ENCODE results near the gene MIEF1. TPM values are rescaled to one million over a fixed set of nuclear protein-coding genes. Genes with fewer than 3 reads are reported as not detected.

MIEF1 gene
- total RNA-seq, 2 experiments from 2014 or later: 48.2 to 51.1 TPM

DNA sequence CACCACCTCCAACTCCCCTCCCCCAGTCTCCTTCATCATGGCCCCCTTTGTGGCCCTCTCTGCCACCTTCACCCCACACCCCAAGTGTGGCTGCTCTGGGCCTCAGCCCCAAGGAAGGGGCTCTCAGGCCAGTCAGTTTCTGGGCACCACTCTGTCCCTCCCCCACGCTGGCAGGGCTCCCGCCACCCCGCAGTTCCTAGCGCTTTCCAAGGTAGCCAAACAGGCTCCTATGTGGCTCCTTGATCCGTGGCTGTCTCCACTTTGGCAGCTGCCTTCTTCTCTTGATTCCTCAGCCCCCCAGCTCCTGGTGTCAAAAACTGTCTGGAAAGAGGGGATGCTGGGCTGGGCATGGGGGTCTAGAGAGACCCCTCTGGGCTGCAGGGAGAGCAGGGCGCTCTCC lies 58.0 kb downstream of the MIEF1 start:
- H3K27me3 Mint-ChIP-seq: peaks cover 26% of the 10 kb centered on the region
- intact Hi-C loops (cut with micrococcal nuclease): no loop called here
- ATAC-seq (no peak), DNase-seq (no peak)
- H3K9me3 Mint-ChIP-seq: no peaks in the 10 kb centered on the region
- no peak overlapping the region for H3K27ac Mint-ChIP-seq
- TF ChIP-seq, protein P1, sequence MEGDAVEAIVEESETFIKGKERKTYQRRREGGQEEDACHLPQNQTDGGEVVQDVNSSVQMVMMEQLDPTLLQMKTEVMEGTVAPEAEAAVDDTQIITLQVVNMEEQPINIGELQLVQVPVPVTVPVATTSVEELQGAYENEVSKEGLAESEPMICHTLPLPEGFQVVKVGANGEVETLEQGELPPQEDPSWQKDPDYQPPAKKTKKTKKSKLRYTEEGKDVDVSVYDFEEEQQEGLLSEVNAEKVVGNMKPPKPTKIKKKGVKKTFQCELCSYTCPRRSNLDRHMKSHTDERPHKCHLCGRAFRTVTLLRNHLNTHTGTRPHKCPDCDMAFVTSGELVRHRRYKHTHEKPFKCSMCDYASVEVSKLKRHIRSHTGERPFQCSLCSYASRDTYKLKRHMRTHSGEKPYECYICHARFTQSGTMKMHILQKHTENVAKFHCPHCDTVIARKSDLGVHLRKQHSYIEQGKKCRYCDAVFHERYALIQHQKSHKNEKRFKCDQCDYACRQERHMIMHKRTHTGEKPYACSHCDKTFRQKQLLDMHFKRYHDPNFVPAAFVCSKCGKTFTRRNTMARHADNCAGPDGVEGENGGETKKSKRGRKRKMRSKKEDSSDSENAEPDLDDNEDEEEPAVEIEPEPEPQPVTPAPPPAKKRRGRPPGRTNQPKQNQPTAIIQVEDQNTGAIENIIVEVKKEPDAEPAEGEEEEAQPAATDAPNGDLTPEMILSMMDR (IDR thresholded peaks at IDR 0.05): peak; percentile 31
- CTCF ChIA-PET: interaction anchor here (1.0 to 1.4 kb wide), 4 partner anchors 10 to 53 kb away, joined by 3 to 5 read pairs (median 4); partner anchors contain the start of gene CACNA1I
- POLR2A ChIA-PET: no interaction called here
- H3K4me1 Mint-ChIP-seq (ENCODE audit: low read depth): peaks cover 2% of the 10 kb centered on the region
- no peaks in the 10 kb centered on the region for H3K36me3 Mint-ChIP-seq (ENCODE audit: low read depth)
- H3K4me3 Mint-ChIP-seq: no peak overlapping the region

DNA sequence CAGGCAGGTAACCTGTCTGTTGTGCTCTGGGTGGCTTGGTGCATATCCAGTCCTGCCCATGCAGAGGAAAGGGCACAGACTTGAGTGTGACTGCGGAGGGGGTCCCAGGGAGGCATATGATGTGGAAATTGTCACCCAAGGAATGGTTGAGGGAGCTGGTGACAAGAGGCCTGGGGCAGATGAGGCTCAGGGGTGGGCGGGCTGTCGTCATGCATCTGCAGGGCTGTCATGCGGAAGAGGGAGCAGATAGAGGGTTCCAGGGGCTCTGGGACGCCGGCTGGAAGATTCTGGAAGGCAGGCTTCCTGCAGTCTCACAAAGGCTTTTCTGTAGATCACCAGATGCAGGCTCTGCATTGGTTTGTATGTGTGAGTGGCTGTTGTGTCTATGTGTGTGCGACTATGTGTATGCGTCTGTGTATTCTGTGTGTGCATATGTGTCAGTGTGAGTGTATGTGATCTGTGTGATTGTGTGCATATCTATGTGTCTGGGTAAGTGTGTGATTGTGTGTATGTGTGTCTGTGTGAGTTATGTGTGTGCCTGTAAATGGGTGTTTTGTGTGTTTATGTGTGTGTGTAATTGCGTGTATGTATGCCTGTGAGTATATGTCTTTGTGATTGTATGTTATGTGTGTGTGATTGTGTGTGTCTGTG lies 60.9 kb downstream of the MIEF1 start:
- Mint-ChIP-seq H3K36me3 (ENCODE audit: low read depth) (no peaks in the 10 kb centered on the region), H3K9me3 (peaks cover 8% of the 10 kb centered on the region), H3K27ac (no peak overlapping the region), H3K4me3 (no peak overlapping the region), H3K4me1 (ENCODE audit: low read depth) (peaks cover 13% of the 10 kb centered on the region), H3K27me3 (peaks cover 11% of the 10 kb centered on the region)
- POLR2A ChIA-PET: interaction anchor here (0.8 kb wide), 1 partner anchor 9 kb away, joined by 3 read pairs; no protein-coding TSS in a partner anchor
- CTCF ChIA-PET: interaction anchor here (0.9 to 1.2 kb wide), 3 partner anchors 28 to 461 kb away, joined by 3 to 4 read pairs (median 4); no protein-coding TSS in a partner anchor
- TF ChIP-seq, protein P1 (IDR thresholded peaks at IDR 0.05): no peak
- no peak for DNase-seq
- intact Hi-C loops (cut with micrococcal nuclease): no loop called here
- ATAC-seq: no peak

DNA sequence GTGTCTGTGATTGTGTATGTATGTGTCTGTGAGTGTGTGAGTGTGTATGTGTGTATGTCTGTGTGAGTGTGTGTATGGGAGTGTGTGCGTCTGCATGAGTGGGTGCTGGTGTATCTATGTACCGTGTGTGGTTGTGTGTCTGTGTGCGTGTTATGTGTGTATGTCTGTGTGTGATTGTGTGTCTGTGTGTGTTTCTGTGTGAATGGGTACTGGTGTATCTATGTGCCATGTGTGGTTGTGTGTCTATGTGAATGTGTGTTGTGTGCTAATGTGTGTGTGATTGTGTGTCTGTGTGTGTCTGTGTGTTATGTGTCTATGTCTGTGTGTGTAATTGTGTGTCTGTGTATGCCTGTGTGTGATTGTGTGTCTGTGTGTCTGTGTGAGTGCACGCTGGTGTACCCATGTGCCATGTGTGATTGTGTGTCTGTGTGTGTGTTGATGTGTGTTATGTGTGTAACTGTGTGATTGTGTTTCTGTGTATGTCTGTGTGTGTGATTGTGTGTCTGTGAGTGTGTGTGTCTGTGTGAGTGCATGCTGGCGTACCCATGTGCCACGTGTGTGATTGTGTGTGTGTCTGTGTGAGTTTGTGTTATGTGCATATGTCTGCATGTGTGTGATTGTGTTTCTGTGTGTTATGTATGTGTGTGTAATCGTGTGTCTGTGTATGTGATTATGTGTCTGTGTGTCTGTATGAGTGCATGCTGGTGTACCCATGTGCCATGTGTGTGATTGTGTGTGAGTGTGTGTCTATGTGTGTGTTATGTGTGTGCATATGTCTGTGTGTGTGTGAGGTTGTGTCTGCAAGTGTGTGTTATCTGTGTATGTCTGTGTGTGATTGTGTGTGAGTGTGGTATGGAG lies 61.7 kb downstream of the MIEF1 start:
- TF ChIP-seq, protein P1 (IDR thresholded peaks at IDR 0.05): no peak
- Mint-ChIP-seq H3K4me1 (ENCODE audit: low read depth) (peaks cover 13% of the 10 kb centered on the region), H3K4me3 (no peak overlapping the region), H3K27ac (no peak overlapping the region), H3K27me3 (peaks cover 6% of the 10 kb centered on the region), H3K36me3 (ENCODE audit: low read depth) (no peaks in the 10 kb centered on the region), H3K9me3 (peaks cover 8% of the 10 kb centered on the region)
- CTCF ChIA-PET: no interaction called here
- no peak for ATAC-seq
- intact Hi-C loops (cut with micrococcal nuclease): no loop called here
- no peak for DNase-seq
- POLR2A ChIA-PET: no interaction called here

DNA sequence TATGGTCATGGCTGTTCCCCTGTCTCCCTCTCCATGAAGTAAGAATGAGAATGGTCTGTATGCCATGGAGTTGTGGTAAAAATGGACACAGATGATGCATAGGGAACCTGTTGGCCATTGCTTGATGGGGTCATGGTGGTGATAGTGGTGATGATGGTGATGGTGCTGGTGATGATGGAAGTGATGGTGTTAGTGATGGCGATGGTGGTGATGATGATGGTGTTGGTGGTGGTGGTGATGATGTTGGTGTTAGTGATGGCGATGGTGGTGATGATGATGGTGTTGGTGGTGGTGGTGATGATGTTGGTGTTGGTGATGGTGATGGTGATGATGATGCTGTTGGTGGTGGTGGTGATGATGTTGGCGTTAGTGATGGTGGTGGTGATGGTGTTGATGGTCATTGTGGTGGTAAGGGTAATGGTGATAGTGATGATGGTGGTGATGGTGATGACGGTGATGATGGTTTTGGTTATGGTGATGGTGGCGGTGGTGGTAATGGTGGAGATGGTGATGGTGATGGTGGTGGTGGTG lies 63.4 kb downstream of the MIEF1 start:
- peaks cover 13% of the 10 kb centered on the region for H3K4me1 Mint-ChIP-seq (ENCODE audit: low read depth)
- DNase-seq: no peak
- no peak overlapping the region for H3K27ac Mint-ChIP-seq
- intact Hi-C loops (cut with micrococcal nuclease): no loop called here
- TF ChIP-seq, protein P1 (IDR thresholded peaks at IDR 0.05): no peak
- no peak for ATAC-seq
- POLR2A ChIA-PET: no interaction called here
- no peak overlapping the region for H3K4me3 Mint-ChIP-seq
- H3K36me3 Mint-ChIP-seq (ENCODE audit: low read depth): no peaks in the 10 kb centered on the region
- no peaks in the 10 kb centered on the region for H3K27me3 Mint-ChIP-seq
- CTCF ChIA-PET: no interaction called here
- H3K9me3 Mint-ChIP-seq: peaks cover 8% of the 10 kb centered on the region

All from activated CD8-positive, alpha-beta T cell treated with anti-CD3 and anti-CD28 coated beads for 36 hours (primary cell).